ENCODE results near the gene MEPCE.
"Not testable (repeated sequence)": the region's sequence is repeated elsewhere in the genome, so short reads cannot be mapped to it uniquely, and the experiment has no call there.

The MEPCE gene

DNA sequence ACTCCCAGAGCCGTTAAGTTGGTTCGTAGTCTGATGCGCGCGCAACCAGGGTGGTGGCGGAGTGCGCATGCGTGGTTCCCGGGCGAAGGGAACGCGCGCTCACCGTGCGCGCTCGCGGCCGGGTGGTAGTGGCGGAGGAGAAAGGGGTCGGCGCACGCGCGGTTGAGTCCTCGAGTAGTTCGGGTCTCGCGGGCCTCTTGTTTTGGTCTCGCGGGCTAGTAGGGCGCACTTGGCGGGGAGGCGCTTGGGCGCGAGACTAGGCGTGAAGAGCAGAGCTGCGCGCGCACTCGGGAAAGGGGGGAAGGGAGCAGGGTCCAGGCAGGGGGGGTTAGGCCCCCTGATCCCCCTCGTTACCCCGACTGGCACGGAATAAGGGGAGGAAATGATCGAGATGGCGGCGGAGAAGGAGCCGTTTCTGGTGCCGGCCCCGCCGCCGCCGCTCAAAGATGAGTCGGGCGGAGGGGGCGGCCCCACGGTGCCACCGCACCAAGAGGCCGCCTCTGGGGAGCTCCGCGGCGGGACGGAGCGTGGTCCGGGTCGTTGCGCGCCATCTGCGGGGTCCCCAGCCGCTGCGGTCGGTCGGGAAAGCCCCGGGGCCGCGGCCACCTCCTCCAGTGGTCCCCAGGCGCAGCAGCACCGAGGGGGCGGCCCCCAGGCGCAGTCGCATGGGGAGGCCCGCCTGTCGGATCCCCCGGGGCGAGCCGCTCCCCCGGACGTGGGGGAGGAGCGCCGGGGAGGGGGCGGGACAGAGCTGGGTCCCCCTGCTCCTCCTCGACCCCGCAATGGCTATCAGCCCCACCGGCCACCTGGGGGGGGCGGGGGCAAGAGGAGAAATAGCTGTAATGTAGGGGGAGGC, at the start of gene MEPCE:
TSS of gene MEPCE (plus strand) at position 195 of the 856 bp plus-strand sequence. CDS start at position 383, 188 bp downstream.
- DNase-seq, result peak; percentile 99

GRCh38 chr7:100380196-100380595, 49.4 kb upstream of the MEPCE start:
- DNase-seq, result no peak

- DNase-seq, result not testable (repeated sequence)
These were observed 47.9 kb upstream of the MEPCE start for GRCh38 chr7:100381531-100382233.

DNA sequence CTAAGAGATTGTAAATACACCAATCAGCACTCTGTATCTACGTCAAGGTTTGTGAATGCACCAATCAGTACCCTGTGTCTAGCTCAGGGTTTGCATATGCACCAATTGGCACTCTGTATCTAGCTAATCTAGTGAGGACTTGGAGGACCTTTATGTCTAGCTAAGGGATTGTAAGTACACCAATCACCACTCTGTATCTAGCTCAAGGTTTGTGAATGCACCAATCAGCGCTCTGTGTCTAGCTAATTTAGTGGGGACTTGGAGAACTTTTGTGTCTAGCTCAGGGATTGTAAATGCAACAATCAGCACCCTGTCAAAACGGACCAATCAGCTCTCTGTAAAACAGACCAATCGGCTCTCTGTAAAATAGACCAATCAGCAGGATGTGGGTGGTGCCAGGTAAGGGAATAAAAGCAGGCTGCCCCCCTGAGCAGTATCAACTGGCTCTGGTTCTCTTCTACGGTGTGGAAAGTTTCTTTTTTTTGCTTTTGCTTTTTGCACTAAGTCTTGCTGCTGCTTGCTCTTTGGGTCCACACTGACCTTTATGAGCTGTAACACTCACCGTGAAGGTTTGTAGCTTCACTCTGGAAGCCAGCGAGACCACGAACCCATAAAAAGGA, 47.3 kb upstream of the MEPCE start:
- DNase-seq, result not testable (repeated sequence)

DNA sequence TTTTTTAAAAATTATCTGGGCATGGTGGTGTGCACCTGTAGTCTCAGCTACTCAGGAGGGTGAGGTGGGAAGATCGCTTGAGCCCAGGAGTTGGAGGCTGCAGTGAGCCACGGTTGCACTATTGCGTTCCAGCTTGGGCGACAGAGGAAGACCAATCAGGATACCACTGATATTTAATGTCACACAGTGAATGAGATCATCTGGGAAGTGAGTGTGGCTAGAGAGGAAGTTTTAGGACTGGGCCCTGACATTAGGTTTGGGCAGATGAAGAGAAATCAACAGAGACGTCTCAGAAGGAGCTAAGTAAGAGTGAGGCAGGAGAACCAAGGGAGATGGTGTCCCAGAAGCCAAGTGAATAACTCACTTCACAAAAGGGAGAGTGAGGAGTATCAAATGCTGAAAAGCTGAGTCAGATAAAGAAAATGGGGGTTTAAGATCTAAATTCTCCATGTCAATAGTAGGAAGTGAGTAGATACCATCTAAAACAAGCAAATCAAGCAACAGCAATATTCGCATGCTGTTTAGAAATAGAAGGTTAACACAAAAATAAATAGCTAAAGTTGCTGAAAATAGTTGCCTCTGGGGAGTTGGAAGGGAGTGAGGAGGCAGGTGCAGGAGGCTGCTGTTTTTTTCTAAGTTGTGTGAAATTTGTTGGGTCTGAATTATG, 44.9 kb upstream of the MEPCE start:
- DNase-seq, result no peak

- DNase-seq, result no peak
These were observed 42.7 kb upstream of the MEPCE start for GRCh38 chr7:100386940-100387339.

DNA sequence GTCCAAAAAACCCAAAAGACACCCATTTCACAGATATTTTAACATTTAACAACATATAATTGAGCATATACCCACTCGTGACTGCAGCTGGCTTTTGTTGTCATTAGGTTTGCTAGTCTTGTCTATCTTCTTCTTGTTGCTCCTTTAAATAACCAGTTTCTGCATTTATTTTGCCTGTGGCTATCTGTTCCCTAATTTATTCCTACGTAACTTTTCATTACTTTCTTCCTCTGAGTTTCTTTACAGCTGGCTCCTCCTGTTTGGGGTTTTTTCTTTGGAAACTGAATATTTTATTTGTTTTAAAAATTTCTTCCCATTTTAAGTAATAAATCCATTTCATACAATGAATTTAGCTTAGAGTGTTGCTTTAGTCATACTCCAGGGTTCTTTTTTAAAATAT, 41.9 kb upstream of the MEPCE start:
- no peak for DNase-seq

GRCh38 chr7:100389437-100390088, 40.1 kb upstream of the MEPCE start:
- DNase-seq, result no peak

DNA sequence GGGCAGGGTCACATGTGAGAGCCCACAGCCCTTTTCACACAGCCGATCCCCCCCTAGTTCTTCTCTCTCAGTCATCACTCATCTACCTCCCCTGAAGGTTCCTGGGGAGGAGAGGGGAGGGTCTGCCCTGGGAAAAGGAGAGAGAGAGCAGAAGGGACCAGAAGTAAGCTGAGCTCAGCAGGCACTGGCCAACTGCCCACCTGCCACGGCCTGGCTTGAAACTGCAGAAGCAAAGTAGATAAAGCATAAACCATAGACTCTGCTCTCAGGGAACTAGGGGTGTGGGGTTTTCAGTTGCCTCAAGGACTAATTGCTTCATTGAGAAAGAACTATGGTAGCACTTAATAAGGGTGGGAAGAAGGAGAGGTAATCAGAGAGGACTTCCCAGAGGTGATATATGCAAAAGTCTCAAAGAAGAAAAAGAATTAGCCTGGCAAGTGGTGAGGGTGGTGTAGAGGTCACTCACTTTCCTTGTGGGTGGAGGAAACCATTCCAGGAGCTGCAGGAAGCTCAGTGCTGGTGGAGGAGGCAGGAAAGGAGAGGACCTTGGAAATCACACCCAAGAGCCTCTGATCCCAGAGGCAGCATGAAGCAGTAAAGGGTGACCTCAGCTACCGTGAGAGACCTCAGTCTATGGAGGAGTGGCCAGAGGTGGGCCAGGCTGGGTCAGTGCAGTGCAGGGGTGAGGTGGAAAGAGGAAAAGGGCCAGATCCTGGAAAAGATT, 39.2 kb upstream of the MEPCE start:
- DNase-seq, result no peak

DNA sequence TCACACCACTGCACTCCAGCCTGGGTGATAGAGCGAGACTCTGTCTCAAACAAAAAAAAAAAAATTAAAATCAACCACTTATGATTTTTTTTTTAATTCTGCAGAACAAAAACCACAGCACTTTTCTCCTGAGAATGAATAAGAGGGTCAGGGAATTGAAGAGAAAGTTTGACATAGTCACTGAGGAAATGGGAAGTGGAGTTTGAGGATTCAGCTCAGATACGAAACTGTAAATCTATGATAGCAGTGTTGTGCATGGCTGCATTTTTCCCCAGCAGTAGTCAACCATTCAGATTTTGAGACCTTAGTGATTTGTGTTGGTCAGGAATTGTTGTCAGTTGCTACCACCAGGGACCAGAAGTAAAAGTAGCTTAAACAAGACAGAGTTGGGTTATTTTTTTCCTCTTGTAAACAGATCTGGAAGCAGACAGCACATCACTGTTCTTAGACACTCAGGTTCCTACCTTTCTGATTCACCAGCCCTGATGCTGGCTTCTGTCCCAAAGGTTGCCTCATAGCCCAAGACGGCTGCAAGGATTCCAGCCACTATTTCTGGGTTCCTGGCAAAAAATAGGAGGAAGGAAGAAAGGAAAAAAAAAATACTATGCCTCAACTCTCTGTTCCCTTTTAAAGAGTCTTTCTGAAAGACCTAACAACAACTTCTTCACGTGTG, 36.3 kb upstream of the MEPCE start:
- no peak for DNase-seq

DNA sequence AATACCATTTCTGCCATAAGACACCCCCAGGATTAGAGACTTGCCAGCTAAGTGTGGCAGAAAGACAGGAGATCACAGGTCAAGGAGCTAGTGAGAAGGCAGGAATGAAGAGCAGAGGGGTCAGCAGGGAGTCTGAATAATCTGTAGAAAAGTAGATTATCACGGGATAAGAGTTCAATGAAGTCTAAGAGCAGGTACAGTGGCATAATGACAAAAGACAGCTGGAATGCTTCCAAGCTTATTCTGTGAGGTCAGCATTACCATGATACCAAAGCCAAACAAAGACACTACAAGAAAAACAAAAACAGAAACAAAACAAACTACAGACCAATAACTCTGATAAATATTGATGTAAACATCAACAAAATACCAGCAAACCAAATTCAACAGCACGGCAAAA, 35.6 kb upstream of the MEPCE start:
- no peak for DNase-seq

DNA sequence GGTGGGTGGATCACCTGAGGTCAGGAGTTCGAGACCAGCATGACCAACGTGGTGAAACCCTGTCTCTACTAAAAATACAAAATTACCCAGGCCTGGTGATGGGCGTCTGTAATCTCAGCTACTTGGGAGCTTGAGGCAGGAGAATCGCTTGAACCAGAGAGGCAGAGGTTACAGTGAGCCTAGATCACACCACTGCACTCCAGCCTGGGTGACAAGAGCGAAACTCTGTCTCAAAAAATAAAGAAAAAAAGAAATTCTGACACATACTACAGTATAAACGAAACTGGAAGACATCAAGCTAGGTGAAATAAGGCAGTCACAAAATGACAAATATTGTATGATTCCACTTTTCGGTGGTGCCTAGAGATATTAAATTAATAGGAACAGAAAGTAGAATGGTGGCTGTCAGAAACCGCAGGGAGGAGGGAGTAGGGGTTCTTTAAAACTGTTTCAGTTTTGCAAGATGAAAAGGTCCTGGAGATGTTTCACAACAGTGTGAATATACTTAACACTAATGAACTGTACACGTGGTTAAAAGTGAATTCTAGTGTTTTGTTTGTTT, 33.1 kb upstream of the MEPCE start:
- DNase-seq, result no peak

DNA sequence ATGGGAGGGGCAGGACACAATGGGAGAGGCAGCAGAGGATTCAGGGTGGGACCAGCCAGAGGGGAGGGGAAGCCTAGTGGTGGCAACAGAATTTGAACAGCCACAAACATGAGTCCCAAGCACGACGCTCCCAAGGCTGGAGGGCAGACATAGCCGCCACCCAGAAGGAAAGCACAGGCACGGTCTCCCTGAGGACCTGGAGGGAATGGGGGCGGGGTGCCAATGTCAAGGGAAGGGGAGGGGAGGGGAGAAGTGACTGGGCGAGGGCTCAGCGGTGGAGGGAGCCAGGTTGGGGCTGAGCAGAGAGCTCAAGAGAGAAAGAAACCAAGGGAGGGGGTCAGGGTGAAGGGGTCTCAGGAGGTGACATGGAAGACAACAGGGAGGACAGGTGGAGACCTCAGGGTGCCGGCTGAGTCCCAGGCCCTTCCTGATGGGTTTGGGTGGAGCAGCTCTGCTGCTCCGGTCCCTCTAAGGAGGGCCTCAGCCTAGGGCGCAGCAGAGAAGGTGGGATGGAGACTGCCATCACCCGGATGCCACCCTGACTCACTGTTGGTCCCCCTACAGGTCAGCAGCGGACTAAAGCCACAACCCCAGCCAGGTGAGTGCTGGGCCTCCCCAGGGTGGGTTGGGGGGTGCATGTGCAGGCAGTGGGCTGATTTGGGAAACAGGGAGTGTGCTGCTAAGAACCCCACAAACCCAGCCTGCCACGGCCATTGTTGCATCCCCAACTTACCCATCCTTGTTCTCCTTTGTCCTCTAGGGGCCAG, 32.1 kb upstream of the MEPCE start:
- DNase-seq, result no peak

- no peak for DNase-seq
These were observed 31.4 kb upstream of the MEPCE start for GRCh38 chr7:100398239-100398638.

DNA sequence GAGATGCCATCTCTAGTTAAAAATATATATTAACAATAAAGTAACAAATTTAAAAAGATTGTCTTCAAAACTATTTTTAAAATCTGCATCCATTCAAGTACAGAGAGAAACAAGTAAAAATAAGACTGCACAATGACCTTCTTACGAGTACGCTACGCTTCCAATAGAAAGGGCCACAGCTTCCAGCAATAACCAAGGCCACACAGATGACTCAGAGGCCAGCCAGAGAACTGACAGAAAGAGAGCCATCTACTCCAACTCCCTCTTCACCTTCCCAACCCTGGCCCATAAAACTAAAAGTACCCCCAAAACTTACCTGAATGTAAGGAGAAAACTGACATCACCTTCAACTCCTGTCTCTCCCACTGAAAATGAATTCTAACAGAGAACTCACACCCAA, 29.6 kb upstream of the MEPCE start:
- no peak for DNase-seq

- DNase-seq, result peak; percentile 28
These were observed 29.0 kb upstream of the MEPCE start for GRCh38 chr7:100400656-100401055.

DNA sequence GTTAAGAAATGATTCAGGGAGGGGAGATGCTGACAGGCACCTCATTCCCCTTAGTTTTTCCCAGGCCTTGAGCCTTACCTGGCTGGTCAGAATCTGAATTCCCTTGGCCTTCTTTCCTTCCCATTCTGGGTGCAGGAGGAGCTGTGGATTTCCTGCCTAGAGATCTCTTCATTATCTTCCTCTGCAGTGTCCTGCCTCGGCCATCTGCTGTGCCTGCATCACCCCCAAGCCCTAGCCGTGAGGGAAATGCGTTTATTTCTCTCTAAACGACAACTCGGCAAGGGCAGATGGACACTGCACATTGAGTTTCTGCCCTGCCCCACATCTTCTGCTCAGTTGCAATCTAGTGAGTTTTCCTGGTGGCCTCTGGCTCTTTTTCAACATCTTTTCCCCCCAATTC, 27.8 kb upstream of the MEPCE start:
- no peak for DNase-seq

DNA sequence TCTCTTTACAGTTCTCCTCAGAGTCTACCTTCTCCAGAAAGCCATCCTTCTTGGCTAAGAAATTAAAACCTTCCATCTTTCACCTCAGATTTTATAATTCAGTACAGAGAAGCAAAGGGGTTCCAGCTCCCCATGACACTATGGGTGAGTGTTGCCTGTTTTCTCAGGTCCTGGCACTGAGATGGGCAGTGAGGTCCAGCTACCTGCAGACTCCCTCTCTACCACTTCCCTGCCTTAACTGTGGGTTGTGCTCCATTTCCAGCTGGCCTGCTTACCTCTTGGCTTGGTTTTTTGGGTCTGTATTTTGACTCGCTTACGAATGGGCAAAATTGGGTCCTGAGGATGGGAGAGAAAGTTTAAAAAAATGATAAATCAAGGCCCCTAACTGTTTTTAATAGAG, 27.4 kb upstream of the MEPCE start:
- DNase-seq, result no peak

DNA sequence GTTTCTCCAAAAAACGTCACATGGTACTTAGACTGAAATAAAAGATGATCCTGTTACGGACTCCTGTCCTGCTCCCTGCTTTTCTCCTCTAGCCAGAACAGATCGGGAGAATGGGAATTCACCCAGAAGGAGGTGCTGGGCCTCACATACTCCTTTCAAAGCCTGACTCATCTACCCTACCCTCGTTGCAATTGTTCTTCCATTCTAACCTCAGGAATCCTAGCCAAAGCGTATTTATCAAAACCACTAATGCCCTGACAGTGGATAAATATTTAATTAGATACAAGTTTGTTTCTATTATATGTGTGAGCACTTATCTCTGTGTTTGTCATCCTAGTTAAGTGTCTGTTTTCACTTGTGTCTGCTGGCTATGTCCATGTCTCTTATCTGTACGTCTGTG, 22.9 kb upstream of the MEPCE start:
- DNase-seq, result no peak

All from eye (tissue), 1 donor.